Prostate gland (tissue), 2 donors: ENCODE data around the gene ARL16. TPM values are rescaled to one million over a fixed set of nuclear protein-coding genes. Genes with fewer than 3 reads are reported as not detected.
A peak's percentile ranks its signal among the peaks of the same experiment; 100 is the strongest.

Experiments
- DNase-seq: peaks from one replicate; pipeline ENCODE4 v3.0.0-alpha.2; 2019; ENCODE audit warnings: low spot score
- H3K27ac ChIP-seq, 2 donors: fragments of 200-600 bp; sonication (generic); 2 replicates each; pipeline ENCODE4 v1.5.1; 2017 to 2019
- H3K27me3 ChIP-seq: fragments of 200-600 bp; sonication (generic); replicated peaks from 2 replicates; pipeline ENCODE4 v1.5.1; 2019; ENCODE audit not compliant: insufficient read depth
- H3K36me3 ChIP-seq, 2 donors: fragments of 200-600 bp; sonication (generic); 1 replicate in 1 of 2; 2 replicates in 1 of 2; pipeline versions ENCODE4 v1.5.1 to v1.8.1; 2017 to 2019
- H3K4me1 ChIP-seq: fragments of 200-600 bp; sonication (generic); replicated peaks from 2 replicates; pipeline ENCODE4 v1.5.1; 2019
- H3K4me3 ChIP-seq, 2 donors: fragments of 200-600 bp; sonication (generic); 2 replicates each; pipeline ENCODE4 v1.5.1; 2017 to 2019
- H3K9me3 ChIP-seq: fragments of 200-600 bp; sonication (generic); 2 replicates; pipeline ENCODE4 v1.5.1; 2017
- POLR2A ChIP-seq: fragments of 450-650 bp; IDR thresholded peaks from one replicate; pipeline ENCODE4 v1.6.1; 2016; ENCODE audit warnings: antibody characterized with exemption, mild to moderate bottlenecking
- POLR2AphosphoS5 ChIP-seq: sonication (generic); formaldehyde crosslinking; IDR thresholded peaks from one replicate; pipeline ENCODE4 v1.6.1; 2017; ENCODE audit warnings: antibody characterized with exemption
- WGBS: methylation state at CpG from one replicate; pipeline ENCODE4 v1.1.5; 2018; 5-methylcytosine and 5-hydroxymethylcytosine counted together
- intact Hi-C: fragments of 100-400 bp; cut with DNase I; formaldehyde crosslinking; loops from one replicate; pipeline ENCODE4 v1.14.2; 2022
- total RNA-seq, 2 donors: library from RNA; depleted of rRNA; stranded (reverse); fragments of >200 nt; gene quantifications; one replicate each; pipeline ENCODE4 v1.1.0, GENCODE V29; 2016
- TF ChIP-seq, protein P1 (sequence below), 4 experiments: fragments of 200-600 bp in 2 of 4; fragments of 450-650 bp in 2 of 4; sonication (generic) in 2 of 4; IDR thresholded peaks; 1 replicate in 3 of 4; 2 replicates in 1 of 4; pipeline ENCODE4 v1.5.1; 2016 to 2019; ENCODE audit warnings: antibody characterized with exemption in 4 of 4, mild to moderate bottlenecking in 2 of 4, moderate library complexity in 2 of 4

ARL16 gene
- total RNA-seq, 2 donors from 2014 or later: 27.9 to 49.5 TPM

DNA sequence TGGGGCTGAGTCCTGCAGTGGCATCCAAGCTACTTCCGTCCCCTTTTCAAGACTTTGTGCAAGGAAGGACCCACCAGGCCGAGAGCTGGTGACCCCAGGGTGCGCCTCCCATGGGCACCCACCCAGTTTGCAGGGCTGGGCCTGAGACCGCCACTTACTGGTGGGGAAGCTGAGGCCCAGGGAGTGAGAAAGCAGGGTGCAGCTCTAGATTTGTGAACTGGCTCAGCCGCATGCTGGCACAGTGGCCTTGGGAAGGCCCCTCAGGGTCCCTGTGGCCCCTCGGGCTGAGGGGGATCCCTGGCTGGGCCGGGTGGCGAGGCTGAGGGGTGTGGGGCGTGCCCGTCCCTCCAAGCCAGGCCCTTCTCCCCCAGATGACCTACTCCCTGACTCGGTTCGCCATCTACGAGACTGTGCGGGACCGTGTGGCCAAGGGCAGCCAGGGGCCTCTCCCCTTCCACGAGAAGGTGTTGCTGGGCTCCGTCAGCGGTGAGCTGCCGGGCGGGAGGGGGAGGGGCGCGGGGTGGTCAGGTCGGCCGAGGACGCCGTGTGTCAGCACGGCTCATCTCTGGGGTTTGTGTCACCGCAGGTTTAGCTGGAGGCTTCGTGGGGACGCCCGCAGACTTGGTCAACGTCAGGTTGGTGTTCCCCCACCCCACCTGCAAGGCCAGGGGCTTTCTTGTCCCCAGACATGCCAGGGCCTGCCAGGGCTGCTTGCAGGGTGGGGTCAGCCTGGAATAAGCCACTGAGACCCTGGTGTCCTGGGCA, 31.7 kb upstream of the ARL16 start:
- peaks cover 21% of the 10 kb centered on the region for H3K4me1 ChIP-seq
- no peak for TF ChIP-seq POLR2AphosphoS5
- TF ChIP-seq POLR2A: no peak
- TF ChIP-seq, protein P1, sequence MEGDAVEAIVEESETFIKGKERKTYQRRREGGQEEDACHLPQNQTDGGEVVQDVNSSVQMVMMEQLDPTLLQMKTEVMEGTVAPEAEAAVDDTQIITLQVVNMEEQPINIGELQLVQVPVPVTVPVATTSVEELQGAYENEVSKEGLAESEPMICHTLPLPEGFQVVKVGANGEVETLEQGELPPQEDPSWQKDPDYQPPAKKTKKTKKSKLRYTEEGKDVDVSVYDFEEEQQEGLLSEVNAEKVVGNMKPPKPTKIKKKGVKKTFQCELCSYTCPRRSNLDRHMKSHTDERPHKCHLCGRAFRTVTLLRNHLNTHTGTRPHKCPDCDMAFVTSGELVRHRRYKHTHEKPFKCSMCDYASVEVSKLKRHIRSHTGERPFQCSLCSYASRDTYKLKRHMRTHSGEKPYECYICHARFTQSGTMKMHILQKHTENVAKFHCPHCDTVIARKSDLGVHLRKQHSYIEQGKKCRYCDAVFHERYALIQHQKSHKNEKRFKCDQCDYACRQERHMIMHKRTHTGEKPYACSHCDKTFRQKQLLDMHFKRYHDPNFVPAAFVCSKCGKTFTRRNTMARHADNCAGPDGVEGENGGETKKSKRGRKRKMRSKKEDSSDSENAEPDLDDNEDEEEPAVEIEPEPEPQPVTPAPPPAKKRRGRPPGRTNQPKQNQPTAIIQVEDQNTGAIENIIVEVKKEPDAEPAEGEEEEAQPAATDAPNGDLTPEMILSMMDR (IDR thresholded peaks at IDR 0.05): no peak

DNA sequence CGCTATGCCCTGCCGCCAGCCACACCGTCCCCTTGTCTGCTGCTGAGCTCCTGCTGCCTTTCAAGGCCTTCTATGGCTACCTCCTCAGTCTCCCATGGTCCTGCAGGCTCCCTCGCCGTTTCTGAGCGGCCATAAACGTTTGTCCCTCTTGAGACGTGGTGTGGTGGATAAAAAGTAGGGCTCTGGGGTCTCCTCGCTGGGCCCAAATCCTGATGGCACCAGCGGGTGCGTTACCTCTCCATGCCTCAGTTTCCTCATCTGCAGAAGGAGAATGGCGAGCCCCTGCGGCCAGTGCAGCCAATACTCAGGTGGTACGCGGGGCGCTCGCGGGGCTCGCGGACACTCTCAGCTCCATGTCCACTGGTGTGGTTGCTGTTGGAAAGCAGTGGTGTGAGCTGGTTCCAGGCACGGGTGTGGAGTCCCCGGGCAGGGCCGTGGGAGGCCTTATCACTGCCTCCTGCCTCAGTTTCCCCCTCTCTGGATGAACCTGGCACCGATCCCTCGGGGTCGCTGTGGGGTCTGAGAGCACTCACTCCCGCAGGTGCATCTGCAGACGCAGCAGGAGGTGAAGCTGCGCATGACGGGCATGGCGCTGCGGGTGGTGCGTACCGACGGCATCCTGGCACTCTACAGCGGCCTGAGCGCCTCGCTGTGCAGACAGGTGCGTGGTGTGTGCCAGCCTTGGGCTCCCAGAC, 31.0 kb upstream of the ARL16 start:
- Histone ChIP-seq H3K27me3 (no peaks in the 10 kb centered on the region), H3K4me1 (peaks cover 21% of the 10 kb centered on the region), H3K36me3 (no peaks in the 10 kb centered on the region), H3K27ac (no peak overlapping the region), H3K4me3 (no peak overlapping the region), H3K9me3 (no peaks in the 10 kb centered on the region)
- WGBS: 93% methylated on average over 30 of the region's 39 CpGs
- DNase-seq: no peak
- TF ChIP-seq, protein P1 (IDR thresholded peaks at IDR 0.05): no peak
- TF ChIP-seq POLR2A (no peak), POLR2AphosphoS5 (no peak)
- intact Hi-C loops: no loop called here

More for the DNA sequence above, 31.7 kb upstream of the ARL16 start:
- no peak for DNase-seq
- Histone ChIP-seq H3K36me3 (no peaks in the 10 kb centered on the region), H3K27me3 (no peaks in the 10 kb centered on the region), H3K9me3 (no peaks in the 10 kb centered on the region), H3K27ac (no peak overlapping the region), H3K4me3 (no peak overlapping the region)
- intact Hi-C loops: no loop called here
- 75% methylated on average over 31 of the region's 32 CpGs for WGBS

DNA sequence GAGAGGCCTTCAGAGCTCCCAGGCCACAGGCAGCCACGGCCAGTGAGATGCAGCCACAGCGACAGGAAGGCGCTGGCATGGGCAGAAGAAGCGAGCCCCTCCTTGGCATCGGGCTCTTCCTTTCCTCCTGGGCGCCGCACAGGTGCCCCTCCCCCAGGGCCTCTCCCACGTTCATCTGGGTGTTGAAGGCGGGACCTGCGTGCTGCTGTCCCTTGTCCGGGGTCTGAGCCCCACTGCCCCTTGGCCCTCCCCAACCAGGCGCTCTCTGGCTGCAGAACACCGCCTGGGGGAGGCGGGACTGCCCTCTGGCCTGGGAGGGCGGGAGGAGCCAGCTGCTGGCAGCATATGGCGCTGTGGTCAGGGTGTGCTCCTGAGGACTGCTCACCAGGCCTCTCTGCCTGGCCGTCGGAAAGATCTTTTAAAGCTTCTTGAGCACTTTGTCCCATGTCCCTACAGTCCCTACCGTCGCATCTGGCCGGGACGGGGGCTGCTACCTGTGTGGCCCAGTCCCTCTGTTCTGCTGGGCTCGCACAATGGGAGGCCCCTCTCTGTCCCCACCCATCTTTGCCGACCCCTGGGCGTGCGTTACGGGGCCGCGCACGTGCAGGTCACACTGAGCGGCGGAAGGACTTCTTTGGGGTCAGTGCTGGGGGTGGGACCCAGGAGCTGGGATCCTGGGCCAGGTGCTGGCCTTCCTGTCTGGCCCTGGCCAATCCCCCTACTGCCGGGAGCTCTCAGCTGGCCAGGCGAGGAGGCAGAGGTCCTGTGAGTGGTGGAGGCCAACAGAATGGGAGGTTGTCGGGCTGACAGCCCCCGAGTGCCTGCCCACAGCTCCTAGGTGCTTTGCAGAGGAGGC, 30.2 kb upstream of the ARL16 start:
- WGBS: 59% methylated on average over 36 of the region's 36 CpGs
- H3K4me1 ChIP-seq: peaks cover 21% of the 10 kb centered on the region
- TF ChIP-seq POLR2A: peak; percentile 28
- TF ChIP-seq POLR2AphosphoS5: no peak
- TF ChIP-seq, protein P1 (IDR thresholded peaks at IDR 0.05): no peak
- peak overlapping the region; percentile 64 to 75 for H3K27ac ChIP-seq
- H3K27me3 ChIP-seq: no peaks in the 10 kb centered on the region
- intact Hi-C loops: no loop called here
- H3K9me3 ChIP-seq: no peaks in the 10 kb centered on the region
- no peaks in the 10 kb centered on the region for H3K36me3 ChIP-seq
- DNase-seq: no peak
- peak overlapping the region; percentile 82 to 93 for H3K4me3 ChIP-seq

DNA sequence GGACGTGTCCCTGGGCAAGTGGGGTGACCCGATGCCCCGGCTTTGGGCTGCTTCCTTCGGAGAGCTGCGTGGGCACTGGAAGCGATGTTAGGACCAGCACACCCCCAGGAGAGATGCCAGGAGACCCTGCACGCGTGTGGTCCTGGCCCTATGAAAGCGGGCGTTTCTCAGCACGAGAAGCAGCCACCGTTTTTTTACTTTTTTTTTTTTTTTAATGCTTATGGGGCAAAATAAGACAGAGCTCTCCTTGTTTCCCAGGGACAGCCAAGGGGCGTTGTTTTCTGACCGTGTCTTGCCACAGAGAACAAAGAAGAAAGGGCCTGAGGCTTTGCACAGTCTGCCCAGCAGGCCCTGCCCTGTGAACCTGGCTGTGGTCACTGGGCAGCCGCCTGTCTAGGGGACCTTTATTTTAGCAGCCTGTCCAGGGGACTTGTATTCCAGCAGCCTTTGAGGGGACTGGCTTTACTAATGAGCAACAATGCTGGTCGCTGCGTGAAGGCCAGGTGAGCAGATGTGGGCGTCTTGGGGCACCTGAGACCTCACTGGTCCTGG, 29.5 kb upstream of the ARL16 start:
- 31% methylated on average over 18 of the region's 18 CpGs for WGBS
- no peaks in the 10 kb centered on the region for H3K36me3 ChIP-seq
- no peak for DNase-seq
- H3K4me1 ChIP-seq: peaks cover 21% of the 10 kb centered on the region
- H3K9me3 ChIP-seq: no peaks in the 10 kb centered on the region
- H3K4me3 ChIP-seq: peak overlapping the region; percentile 82 to 93
- peak overlapping the region; percentile 64 to 75 for H3K27ac ChIP-seq
- no peaks in the 10 kb centered on the region for H3K27me3 ChIP-seq
- intact Hi-C loops: no loop called here
- TF ChIP-seq POLR2A: no peak
- TF ChIP-seq POLR2AphosphoS5: no peak
- TF ChIP-seq, protein P1 (IDR thresholded peaks at IDR 0.05): no peak
